Stimulated activated CD4-positive, alpha-beta T cell treated with anti-CD3 and anti-CD28 coated beads, Interleukin-4, amount 100 ng/mL, for 4 hours (primary cell): Measurements from ENCODE around the gene DCUN1D5.
A peak's percentile ranks its signal among the peaks of the same experiment; 100 is the strongest.

Source experiments
- DNase-seq, 2 experiments: peaks; one replicate each; pipeline ENCODE4 v3.0.0-alpha.2; 2020

Gene DCUN1D5

GRCh38 chr11:103091801-103092524 lies at the start of gene DCUN1D5:
TSS of gene DCUN1D5 (minus strand) at chr11:103092160. CDS start at chr11:103091872, 288 bp downstream.
- DNase-seq, result peak; percentile 94

GRCh38 chr11:103125462-103125861 lies 33.5 kb upstream of the DCUN1D5 start:
- no peak for DNase-seq

GRCh38 chr11:103114836-103115235 lies 22.9 kb upstream of the DCUN1D5 start:
- no peak for DNase-seq

- no peak for DNase-seq
Measured at GRCh38 chr11:103112364-103112763, 20.4 kb upstream of the DCUN1D5 start.

GRCh38 chr11:103111400-103111799 lies 19.4 kb upstream of the DCUN1D5 start:
- DNase-seq, result no peak

- DNase-seq, result no peak
Measured at GRCh38 chr11:103110391-103110790, 18.4 kb upstream of the DCUN1D5 start.

- DNase-seq, result no peak
Measured at GRCh38 chr11:103109818-103110388, 17.9 kb upstream of the DCUN1D5 start.

GRCh38 chr11:103108933-103109817 lies 17.2 kb upstream of the DCUN1D5 start, which contains the start of gene DYNC2H1:
TSS of gene DYNC2H1 (plus strand) at chr11:103109426. CDS start at chr11:103109575, 149 bp downstream.
- peak; percentile 84 to 86 for DNase-seq

GRCh38 chr11:103097279-103097678 lies 5.3 kb upstream of the DCUN1D5 start:
- no peak for DNase-seq

GRCh38 chr11:103091064-103091800 lies 728 bp downstream of the DCUN1D5 start:
- peak; percentile 50 to 71 for DNase-seq

GRCh38 chr11:103086461-103086860 lies 5.5 kb downstream of the DCUN1D5 start:
- DNase-seq, result no peak

- no peak for DNase-seq
Measured at GRCh38 chr11:103085758-103086365, 6.1 kb downstream of the DCUN1D5 start.

GRCh38 chr11:103079833-103080232 lies 12.1 kb downstream of the DCUN1D5 start:
- DNase-seq, result no peak

GRCh38 chr11:103078710-103079109 lies 13.2 kb downstream of the DCUN1D5 start:
- no peak for DNase-seq

- no peak for DNase-seq
Measured at GRCh38 chr11:103077554-103077953, 14.4 kb downstream of the DCUN1D5 start.

- no peak for DNase-seq
Measured at GRCh38 chr11:103076361-103076760, 15.6 kb downstream of the DCUN1D5 start.

GRCh38 chr11:103071008-103071407 lies 21.0 kb downstream of the DCUN1D5 start:
- no peak for DNase-seq

- no peak for DNase-seq
Measured at GRCh38 chr11:103070142-103070541, 21.8 kb downstream of the DCUN1D5 start.

GRCh38 chr11:103069367-103069766 lies 22.6 kb downstream of the DCUN1D5 start:
- DNase-seq, result no peak

- no peak for DNase-seq
Measured at GRCh38 chr11:103067118-103067517, 24.8 kb downstream of the DCUN1D5 start.

GRCh38 chr11:103061656-103062055 lies 30.3 kb downstream of the DCUN1D5 start:
- no peak for DNase-seq

GRCh38 chr11:103055221-103055890 lies 36.6 kb downstream of the DCUN1D5 start:
- DNase-seq, result no peak
